ENCODE results near the gene MCC.
"Not testable (repeated sequence)": the region's sequence is repeated elsewhere in the genome, so short reads cannot be mapped to it uniquely, and the experiment has no call there.

Gene MCC

DNA sequence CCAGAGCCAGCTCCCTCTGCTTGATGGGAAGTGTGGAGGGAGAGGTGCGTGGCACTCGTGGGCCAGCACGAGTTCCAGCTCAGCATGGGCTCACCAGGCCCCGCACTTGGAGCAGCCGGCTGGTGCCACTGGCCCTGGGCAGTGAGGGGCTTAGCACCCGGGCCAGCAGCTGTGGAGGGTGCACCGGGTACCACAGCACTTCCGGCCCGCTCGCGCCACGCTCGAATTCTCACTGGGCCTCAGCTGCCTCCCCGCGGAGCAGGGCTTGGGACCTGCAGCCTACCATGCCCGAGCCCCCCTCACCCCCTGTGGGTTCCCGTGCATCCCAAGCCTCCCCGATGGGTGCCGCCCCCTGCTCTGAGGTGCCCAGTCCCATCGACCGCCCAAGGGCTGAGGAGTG is 413.2 kb downstream of the MCC start:
- no peak for DNase-seq
- Histone ChIP-seq H2BK12ac (ENCODE audit: low read length) (no peak overlapping the region), H3K4ac (ENCODE audit: low read depth, low read length) (no peak overlapping the region), H4K8ac (ENCODE audit: low read depth, low read length) (no peak overlapping the region), H3K27ac (ENCODE audit: low read depth, low read length) (no peak overlapping the region), H3K9me3 (ENCODE audit: insufficient read depth, low read depth, low read length) (peaks cover 2% of the 10 kb centered on the region), H3K79me1 (ENCODE audit: low read length) (no peaks in the 10 kb centered on the region), H3K9ac (ENCODE audit: low read length) (no peak overlapping the region), H3K36me3 (ENCODE audit: control insufficient read depth in 1 of 2, insufficient read depth in 2 of 2, low read length in 2 of 2) (no peaks in the 10 kb centered on the region), H2AK5ac (ENCODE audit: low read length) (no peak overlapping the region), H2AFZ (ENCODE audit: insufficient read depth, low read length, poor library complexity) (no peak overlapping the region), H2BK120ac (ENCODE audit: insufficient read depth, low read length, poor library complexity) (no peak overlapping the region), H3K23ac (ENCODE audit: low read length) (no peak overlapping the region), H3K4me1 (ENCODE audit: control insufficient read depth in 1 of 2, insufficient read depth in 2 of 2, low read length in 2 of 2) (no peaks in the 10 kb centered on the region), H3K4me2 (ENCODE audit: low read length) (no peak overlapping the region), H4K91ac (ENCODE audit: low read depth, low read length) (no peak overlapping the region), H3K79me2 (ENCODE audit: control insufficient read depth, insufficient read depth, low read length, poor library complexity) (no peaks in the 10 kb centered on the region), H2BK5ac (ENCODE audit: low read depth, low read length, poor library complexity) (no peak overlapping the region), H3K14ac (ENCODE audit: low read length) (no peak overlapping the region), H4K12ac (ENCODE audit: low read depth, low read length) (no peak overlapping the region), H3K18ac (ENCODE audit: low read length) (no peak overlapping the region), H3K4me3 (ENCODE audit: low read depth, low read length) (no peak overlapping the region), H3K27me3 (ENCODE audit: insufficient read depth, low read length) (no peaks in the 10 kb centered on the region)
- WGBS (ENCODE audit: extremely low coverage, insufficient coverage, insufficient read length): no CpG with 5 or more reads among the region's 21 CpGs

DNA sequence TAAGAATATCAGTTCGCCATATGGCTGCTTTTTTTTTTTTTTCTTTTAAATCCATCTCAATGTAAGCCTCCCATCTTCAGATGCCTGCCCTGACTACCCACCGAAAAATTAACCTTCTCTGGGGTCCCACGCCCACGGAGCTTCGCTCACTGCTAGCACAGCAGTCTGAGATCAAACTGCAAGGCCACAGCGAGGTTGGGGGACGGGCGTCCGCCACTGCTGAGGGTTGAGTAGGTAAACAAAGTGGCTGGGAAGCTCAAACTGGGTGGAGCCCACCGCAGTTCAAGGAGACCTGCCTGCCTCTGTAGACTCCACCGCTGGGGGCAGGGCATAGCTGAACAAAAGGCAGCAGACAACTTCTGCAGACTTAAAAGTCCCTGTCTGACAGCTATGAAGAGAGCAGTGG is 414.6 kb downstream of the MCC start:
- H3K4ac ChIP-seq (ENCODE audit: low read depth, low read length); DNase-seq: not testable (repeated sequence)
- WGBS (ENCODE audit: extremely low coverage, insufficient coverage, insufficient read length): no CpG with 5 or more reads among the region's 11 CpGs

DNA sequence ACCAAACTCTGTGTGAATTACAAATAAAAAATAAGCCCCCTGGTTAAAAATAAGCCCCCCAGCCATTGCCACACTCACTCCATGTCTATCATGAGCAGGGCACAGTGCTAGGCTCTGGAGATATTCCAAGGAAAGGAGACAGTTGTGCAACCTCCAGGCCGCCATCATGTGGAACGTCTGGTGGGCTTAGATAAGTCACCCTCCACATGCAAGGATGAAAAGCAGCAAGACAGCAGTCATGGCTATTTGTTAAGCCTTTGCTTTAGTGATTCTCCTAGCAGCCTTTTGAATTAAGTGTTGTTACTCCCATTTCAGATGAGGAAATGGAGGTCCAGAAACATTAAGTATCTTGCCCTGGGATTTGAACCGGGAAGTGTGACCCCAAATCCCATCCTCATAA is 416.9 kb downstream of the MCC start:
- no peak overlapping the region for H3K9ac ChIP-seq (ENCODE audit: low read length)
- no peak overlapping the region for H3K4me3 ChIP-seq (ENCODE audit: low read depth, low read length)
- H2AFZ ChIP-seq (ENCODE audit: insufficient read depth, low read length, poor library complexity): no peak overlapping the region
- no peak overlapping the region for H3K23ac ChIP-seq (ENCODE audit: low read length)
- H4K12ac ChIP-seq (ENCODE audit: low read depth, low read length): no peak overlapping the region
- H3K27ac ChIP-seq (ENCODE audit: low read depth, low read length): no peak overlapping the region
- H4K8ac ChIP-seq (ENCODE audit: low read depth, low read length): no peak overlapping the region
- H2BK12ac ChIP-seq (ENCODE audit: low read length): no peak overlapping the region
- no peaks in the 10 kb centered on the region for H3K79me2 ChIP-seq (ENCODE audit: control insufficient read depth, insufficient read depth, low read length, poor library complexity)
- no peak overlapping the region for H2BK5ac ChIP-seq (ENCODE audit: low read depth, low read length, poor library complexity)
- H2AK5ac ChIP-seq (ENCODE audit: low read length): no peak overlapping the region
- peaks cover 2% of the 10 kb centered on the region for H3K9me3 ChIP-seq (ENCODE audit: insufficient read depth, low read depth, low read length)
- H3K18ac ChIP-seq (ENCODE audit: low read length): no peak overlapping the region
- no peak overlapping the region for H2BK120ac ChIP-seq (ENCODE audit: insufficient read depth, low read length, poor library complexity)
- no peak for DNase-seq
- no peaks in the 10 kb centered on the region for H3K79me1 ChIP-seq (ENCODE audit: low read length)
- no CpG with 5 or more reads among the region's 3 CpGs for WGBS (ENCODE audit: extremely low coverage, insufficient coverage, insufficient read length)
- H3K27me3 ChIP-seq (ENCODE audit: insufficient read depth, low read length): no peaks in the 10 kb centered on the region
- H3K4ac ChIP-seq (ENCODE audit: low read depth, low read length): no peak overlapping the region
- no peaks in the 10 kb centered on the region for H3K36me3 ChIP-seq (ENCODE audit: control insufficient read depth in 1 of 2, insufficient read depth in 2 of 2, low read length in 2 of 2)
- no peak overlapping the region for H3K14ac ChIP-seq (ENCODE audit: low read length)
- H3K4me2 ChIP-seq (ENCODE audit: low read length): no peak overlapping the region
- no peak overlapping the region for H4K91ac ChIP-seq (ENCODE audit: low read depth, low read length)
- no peaks in the 10 kb centered on the region for H3K4me1 ChIP-seq (ENCODE audit: control insufficient read depth in 1 of 2, insufficient read depth in 2 of 2, low read length in 2 of 2)

More for the DNA sequence above, 414.6 kb downstream of the MCC start:
- H3K4me1 ChIP-seq (ENCODE audit: control insufficient read depth in 1 of 2, insufficient read depth in 2 of 2, low read length in 2 of 2); H2AK5ac ChIP-seq (ENCODE audit: low read length); H3K14ac ChIP-seq (ENCODE audit: low read length); H3K27me3 ChIP-seq (ENCODE audit: insufficient read depth, low read length); H3K79me2 ChIP-seq (ENCODE audit: control insufficient read depth, insufficient read depth, low read length, poor library complexity); H3K9ac ChIP-seq (ENCODE audit: low read length); H3K27ac ChIP-seq (ENCODE audit: low read depth, low read length); H4K8ac ChIP-seq (ENCODE audit: low read depth, low read length); H3K23ac ChIP-seq (ENCODE audit: low read length); H3K36me3 ChIP-seq (ENCODE audit: control insufficient read depth in 1 of 2, insufficient read depth in 2 of 2, low read length in 2 of 2); H2BK5ac ChIP-seq (ENCODE audit: low read depth, low read length, poor library complexity); H3K4me2 ChIP-seq (ENCODE audit: low read length); H3K9me3 ChIP-seq (ENCODE audit: insufficient read depth, low read depth, low read length); H4K12ac ChIP-seq (ENCODE audit: low read depth, low read length); H3K18ac ChIP-seq (ENCODE audit: low read length); H4K91ac ChIP-seq (ENCODE audit: low read depth, low read length); H2BK12ac ChIP-seq (ENCODE audit: low read length); H3K4me3 ChIP-seq (ENCODE audit: low read depth, low read length); H2BK120ac ChIP-seq (ENCODE audit: insufficient read depth, low read length, poor library complexity); H2AFZ ChIP-seq (ENCODE audit: insufficient read depth, low read length, poor library complexity); H3K79me1 ChIP-seq (ENCODE audit: low read length): not testable (repeated sequence)

DNA sequence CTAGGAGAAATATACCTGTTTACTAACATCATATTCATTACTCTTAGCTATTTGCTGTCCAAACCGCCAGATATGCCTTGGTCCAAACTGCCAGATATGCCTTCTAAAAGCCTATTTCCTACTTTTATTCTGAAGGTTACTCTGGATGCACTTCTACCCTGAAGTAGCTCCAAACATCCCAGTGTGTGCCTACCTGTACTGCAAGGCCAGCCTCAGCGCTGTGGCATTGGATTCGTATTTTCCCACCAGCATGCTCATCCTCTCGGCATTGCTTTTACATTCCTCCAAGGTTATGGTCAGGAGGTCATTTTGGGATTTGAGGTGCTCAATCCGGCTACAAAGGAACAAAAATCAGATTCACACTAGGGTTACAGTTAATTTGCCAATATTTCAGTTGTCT is 417.4 kb downstream of the MCC start:
- Histone ChIP-seq H2BK5ac (ENCODE audit: low read depth, low read length, poor library complexity) (no peak overlapping the region), H3K79me1 (ENCODE audit: low read length) (no peaks in the 10 kb centered on the region), H3K9ac (ENCODE audit: low read length) (no peak overlapping the region), H3K4ac (ENCODE audit: low read depth, low read length) (no peak overlapping the region), H4K12ac (ENCODE audit: low read depth, low read length) (no peak overlapping the region), H4K8ac (ENCODE audit: low read depth, low read length) (no peak overlapping the region), H3K14ac (ENCODE audit: low read length) (no peak overlapping the region), H2BK12ac (ENCODE audit: low read length) (no peak overlapping the region), H3K18ac (ENCODE audit: low read length) (no peak overlapping the region), H4K91ac (ENCODE audit: low read depth, low read length) (no peak overlapping the region), H2AFZ (ENCODE audit: insufficient read depth, low read length, poor library complexity) (no peak overlapping the region), H3K9me3 (ENCODE audit: insufficient read depth, low read depth, low read length) (peaks cover 2% of the 10 kb centered on the region), H2BK120ac (ENCODE audit: insufficient read depth, low read length, poor library complexity) (no peak overlapping the region), H3K79me2 (ENCODE audit: control insufficient read depth, insufficient read depth, low read length, poor library complexity) (no peaks in the 10 kb centered on the region), H3K27ac (ENCODE audit: low read depth, low read length) (no peak overlapping the region), H3K4me3 (ENCODE audit: low read depth, low read length) (no peak overlapping the region), H3K4me2 (ENCODE audit: low read length) (no peak overlapping the region), H3K27me3 (ENCODE audit: insufficient read depth, low read length) (no peaks in the 10 kb centered on the region), H3K36me3 (ENCODE audit: control insufficient read depth in 1 of 2, insufficient read depth in 2 of 2, low read length in 2 of 2) (no peaks in the 10 kb centered on the region), H2AK5ac (ENCODE audit: low read length) (no peak overlapping the region), H3K4me1 (ENCODE audit: control insufficient read depth in 1 of 2, insufficient read depth in 2 of 2, low read length in 2 of 2) (no peaks in the 10 kb centered on the region), H3K23ac (ENCODE audit: low read length) (no peak overlapping the region)
- no CpG with 5 or more reads among the region's 5 CpGs for WGBS (ENCODE audit: extremely low coverage, insufficient coverage, insufficient read length)
- no peak for DNase-seq
